HEK293 (cell line): ENCODE data around the gene KCP.

ENCODE experiments used
- CTCF ChIP-seq: fragments of 450-650 bp; formaldehyde crosslinking; IDR thresholded peaks from 2 replicates; pipeline ENCODE4 v1.5.1; 2016; ENCODE audit warnings: missing biosample characterization, missing genetic modification characterization
- MYNN ChIP-seq: fragments of 450-650 bp; formaldehyde crosslinking; IDR thresholded peaks from 2 replicates; pipeline ENCODE4 v1.5.1; 2016; ENCODE audit warnings: missing biosample characterization, missing genetic modification characterization, borderline replicate concordance
- SP7 ChIP-seq: fragments of 450-650 bp; formaldehyde crosslinking; IDR thresholded peaks from 2 replicates; pipeline ENCODE4 v1.5.1; 2016; ENCODE audit warnings: missing biosample characterization, missing genetic modification characterization
- ZNF146 ChIP-seq: fragments of 450-650 bp; formaldehyde crosslinking; IDR thresholded peaks from 2 replicates; pipeline ENCODE4 v1.5.1; 2016; ENCODE audit warnings: missing biosample characterization, missing genetic modification characterization
- ZNF544 ChIP-seq: fragments of 450-650 bp; formaldehyde crosslinking; IDR thresholded peaks from 2 replicates; pipeline ENCODE4 v1.5.0; 2017; ENCODE audit warnings: missing biosample characterization, missing genetic modification characterization
- ZNF580 ChIP-seq: fragments of 450-650 bp; formaldehyde crosslinking; IDR thresholded peaks from 2 replicates; pipeline ENCODE4 v1.5.1; 2016; ENCODE audit warnings: missing biosample characterization, missing genetic modification characterization
- ZSCAN23 ChIP-seq: fragments of 450-650 bp; formaldehyde crosslinking; IDR thresholded peaks from 2 replicates; pipeline ENCODE4 v1.5.1; 2016; ENCODE audit warnings: missing biosample characterization, missing genetic modification characterization
- TF ChIP-seq, protein P1 (sequence below): fragments of 450-650 bp; formaldehyde crosslinking; IDR thresholded peaks from 2 replicates; pipeline ENCODE4 v1.5.1; 2016; ENCODE audit warnings: missing biosample characterization, missing genetic modification characterization

DNA sequence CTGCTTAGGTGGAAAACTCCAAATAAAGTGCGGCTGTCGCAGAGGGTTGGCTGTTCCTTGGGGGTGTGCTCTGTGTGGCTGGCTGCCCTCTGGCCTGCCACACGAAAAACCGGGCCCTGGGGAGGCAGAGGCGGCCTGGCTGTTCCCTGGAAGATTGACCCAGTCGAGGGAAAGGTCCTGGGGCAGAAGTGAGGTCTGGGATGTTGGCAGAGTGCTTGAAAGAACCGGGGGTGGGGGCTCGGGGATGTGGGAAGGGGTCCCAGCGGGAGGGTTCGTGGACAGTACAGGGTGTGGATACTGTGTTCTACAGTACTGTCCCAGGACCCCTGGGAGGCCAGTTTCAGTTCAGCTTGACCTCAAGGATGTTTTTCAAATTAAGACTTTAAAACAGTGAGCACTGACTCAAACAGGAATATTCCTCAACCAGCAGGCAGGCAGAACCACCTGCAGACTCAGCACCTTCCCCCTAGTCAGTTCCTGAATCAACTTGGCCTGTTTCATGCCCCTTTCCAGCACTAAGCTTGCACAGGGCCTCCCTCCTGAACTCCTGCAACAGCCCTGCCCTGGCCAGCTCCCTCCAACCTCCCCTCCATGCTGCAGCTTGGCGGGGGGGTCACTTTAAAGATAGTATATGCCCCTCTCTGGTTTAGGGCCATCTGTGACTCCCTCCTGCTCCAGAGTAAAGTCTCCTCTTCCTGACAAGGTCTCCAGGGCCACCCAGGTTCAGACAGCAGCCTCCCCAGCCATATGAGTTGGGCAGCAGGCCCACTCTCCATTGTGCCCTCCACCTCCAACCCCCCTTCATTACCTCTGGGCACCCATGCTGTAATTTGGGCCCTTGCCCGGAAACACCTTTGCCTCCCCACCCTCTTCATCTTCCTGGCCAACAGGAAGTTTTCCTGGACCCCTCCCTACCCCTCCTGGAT is 51.0 kb downstream of the KCP start:
- no peak for TF ChIP-seq SP7
- no peak for TF ChIP-seq MYNN
- no peak for TF ChIP-seq CTCF (tag by site-specific recombination)
- TF ChIP-seq, protein P1, sequence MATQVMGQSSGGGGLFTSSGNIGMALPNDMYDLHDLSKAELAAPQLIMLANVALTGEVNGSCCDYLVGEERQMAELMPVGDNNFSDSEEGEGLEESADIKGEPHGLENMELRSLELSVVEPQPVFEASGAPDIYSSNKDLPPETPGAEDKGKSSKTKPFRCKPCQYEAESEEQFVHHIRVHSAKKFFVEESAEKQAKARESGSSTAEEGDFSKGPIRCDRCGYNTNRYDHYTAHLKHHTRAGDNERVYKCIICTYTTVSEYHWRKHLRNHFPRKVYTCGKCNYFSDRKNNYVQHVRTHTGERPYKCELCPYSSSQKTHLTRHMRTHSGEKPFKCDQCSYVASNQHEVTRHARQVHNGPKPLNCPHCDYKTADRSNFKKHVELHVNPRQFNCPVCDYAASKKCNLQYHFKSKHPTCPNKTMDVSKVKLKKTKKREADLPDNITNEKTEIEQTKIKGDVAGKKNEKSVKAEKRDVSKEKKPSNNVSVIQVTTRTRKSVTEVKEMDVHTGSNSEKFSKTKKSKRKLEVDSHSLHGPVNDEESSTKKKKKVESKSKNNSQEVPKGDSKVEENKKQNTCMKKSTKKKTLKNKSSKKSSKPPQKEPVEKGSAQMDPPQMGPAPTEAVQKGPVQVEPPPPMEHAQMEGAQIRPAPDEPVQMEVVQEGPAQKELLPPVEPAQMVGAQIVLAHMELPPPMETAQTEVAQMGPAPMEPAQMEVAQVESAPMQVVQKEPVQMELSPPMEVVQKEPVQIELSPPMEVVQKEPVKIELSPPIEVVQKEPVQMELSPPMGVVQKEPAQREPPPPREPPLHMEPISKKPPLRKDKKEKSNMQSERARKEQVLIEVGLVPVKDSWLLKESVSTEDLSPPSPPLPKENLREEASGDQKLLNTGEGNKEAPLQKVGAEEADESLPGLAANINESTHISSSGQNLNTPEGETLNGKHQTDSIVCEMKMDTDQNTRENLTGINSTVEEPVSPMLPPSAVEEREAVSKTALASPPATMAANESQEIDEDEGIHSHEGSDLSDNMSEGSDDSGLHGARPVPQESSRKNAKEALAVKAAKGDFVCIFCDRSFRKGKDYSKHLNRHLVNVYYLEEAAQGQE: no peak
- TF ChIP-seq ZNF146: no peak
- no peak for TF ChIP-seq ZNF544 (tag by site-specific recombination)
- no peak for TF ChIP-seq ZSCAN23 (tag by site-specific recombination)
- TF ChIP-seq ZNF580 (tag by site-specific recombination): no peak
